ENCODE measurements around the gene POFUT2.
A peak's percentile ranks its signal among the peaks of the same experiment; 100 is the strongest.
"Not testable (repeated sequence)": the region's sequence is repeated elsewhere in the genome, so short reads cannot be mapped to it uniquely, and the experiment has no call there.

The POFUT2 gene

DNA sequence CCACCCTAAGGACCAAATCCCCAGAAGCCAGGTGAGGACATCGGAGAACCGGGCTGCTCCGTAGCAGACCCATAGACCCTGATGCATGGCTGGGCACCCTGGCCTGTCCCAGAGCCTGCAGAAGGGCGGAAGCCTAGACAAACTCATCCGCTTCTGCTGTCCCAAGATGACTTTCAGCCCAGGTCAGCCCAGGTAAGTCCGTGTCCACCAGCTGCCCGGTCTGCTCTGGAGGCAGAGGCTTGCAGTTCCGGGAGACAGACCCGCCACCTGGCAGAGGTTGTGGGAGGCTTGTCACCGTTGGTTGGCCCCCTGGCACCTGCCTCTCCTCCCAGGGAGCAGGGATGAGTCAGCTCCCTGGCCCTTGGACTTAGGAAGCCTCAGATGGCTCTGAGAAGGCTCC is 22.8 kb upstream of the POFUT2 start:
- DNase-seq (ENCODE audit: low spot score): no peak

DNA sequence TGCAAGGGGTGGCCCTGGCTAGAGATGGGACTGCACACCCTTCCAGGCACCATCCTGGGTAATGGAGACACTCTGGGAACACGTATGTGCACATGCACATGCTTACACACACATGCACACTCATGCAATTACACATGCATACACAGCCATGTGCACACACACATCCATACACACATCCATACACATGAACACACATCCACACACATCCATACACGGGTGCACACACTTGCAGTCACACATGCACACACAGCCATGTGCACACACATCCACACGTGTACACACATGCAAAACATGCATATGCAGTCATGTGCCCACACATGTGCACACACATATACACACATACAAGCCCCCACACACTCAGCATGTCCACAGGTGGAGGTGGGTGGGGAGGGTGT is 22.3 kb upstream of the POFUT2 start:
- DNase-seq (ENCODE audit: low spot score): no peak

DNA sequence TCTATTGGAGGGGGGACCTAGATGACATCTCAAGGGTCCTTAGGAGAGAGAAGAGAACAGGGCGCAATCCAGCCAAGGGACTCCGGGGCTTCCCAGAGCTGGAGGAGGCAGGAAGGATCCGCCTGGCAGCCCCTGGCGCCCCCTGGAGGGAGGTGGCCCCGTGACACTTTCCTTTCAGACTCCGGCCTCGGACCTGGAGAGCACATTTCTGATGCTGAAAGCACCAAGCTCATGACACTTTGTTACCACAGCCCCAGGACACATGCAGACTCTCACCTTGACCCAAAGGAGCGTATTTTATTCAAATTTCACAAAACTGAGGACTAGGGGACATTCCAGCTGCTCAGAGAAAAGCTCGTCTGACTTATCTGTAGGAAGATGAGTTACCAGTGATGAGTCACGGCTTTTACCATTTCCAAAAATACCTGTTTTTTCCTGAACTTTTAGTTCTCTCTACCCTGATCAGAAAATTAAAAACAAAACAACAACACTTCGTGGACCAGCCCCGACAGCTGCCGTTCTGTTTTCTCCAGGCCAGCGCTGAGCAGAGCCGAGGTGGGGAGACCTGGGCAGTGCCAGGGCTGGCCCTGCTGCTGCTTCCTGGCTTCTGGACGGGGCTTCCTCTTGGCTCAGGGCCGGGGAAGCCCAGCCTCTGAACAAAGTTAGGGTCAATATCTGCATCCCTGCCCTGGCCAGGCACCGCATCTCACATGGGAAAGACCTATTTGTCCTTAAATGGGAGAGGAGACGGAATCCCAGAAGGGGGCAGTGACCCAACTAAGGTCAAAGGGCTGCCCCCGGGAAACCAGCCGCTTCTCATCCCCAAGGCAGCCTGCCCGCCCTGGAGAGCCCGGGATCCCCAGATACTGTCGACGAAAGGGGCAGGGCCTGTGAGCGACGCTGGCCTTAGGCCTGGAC is 21.6 kb upstream of the POFUT2 start:
- DNase-seq (ENCODE audit: low spot score): no peak

DNA sequence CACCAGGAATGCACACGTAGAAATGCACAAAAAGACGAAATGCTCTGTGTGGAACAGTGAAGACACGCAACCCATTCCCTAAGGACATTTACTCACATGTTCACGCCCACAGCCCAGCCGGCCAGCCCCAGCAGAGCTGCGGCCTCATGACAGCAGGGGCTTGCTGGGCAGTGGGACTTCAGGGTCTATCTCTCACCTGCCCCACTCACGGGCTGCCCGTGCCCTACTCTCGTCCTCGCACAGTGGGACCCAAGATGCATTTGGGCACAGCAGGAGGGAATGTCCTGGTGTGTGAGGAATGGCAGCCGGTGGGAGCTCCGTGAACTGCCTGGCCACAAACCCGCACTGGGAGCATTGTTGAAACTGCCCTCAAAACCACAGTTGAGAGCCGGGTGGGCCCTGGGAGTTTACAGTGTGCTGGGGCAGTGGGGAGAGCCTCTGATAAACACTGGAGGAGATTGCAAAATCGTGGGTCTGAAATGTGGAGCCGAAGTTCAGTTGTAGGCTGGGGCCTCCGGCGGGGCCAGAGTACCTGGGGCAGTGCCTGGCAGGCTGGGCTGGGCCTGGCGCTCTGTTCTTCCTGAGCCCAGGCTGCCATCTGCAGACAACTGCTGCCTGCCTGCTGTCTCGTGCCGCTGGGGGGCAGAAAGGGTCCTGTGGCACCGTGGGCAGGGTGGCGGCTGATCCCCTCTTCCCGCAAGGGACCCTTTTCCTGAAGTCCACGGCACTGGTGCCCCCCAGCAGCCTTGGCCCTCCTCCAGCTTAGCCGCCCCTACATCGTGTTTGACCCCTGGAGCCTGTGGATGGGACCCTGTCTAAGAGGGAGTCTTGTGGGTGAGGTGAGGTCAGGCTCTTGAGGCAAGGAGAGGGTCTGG is 20.7 kb upstream of the POFUT2 start:
- DNase-seq (ENCODE audit: low spot score): peak; percentile 47

DNA sequence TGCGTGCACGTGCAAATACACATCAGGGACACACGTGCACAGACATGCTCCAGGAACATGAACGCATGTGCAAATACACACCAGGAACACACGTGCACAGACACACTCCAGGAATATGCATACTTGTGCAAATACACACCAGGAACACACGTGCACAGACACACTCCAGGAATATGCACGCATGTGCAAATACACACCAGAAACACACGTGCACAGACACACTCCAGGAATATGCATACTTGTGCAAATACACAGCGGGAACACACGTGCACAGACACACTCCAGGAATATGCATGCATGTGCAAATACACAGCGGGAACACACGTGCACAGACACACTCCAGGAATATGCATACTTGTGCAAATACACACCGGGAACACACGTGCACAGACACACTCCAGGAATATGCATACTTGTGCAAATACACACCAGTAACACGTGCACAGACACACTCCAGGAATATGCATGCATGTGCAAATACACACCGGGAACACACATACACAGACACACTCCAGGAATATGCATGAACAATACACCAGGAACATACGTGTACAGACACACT is 20.0 kb upstream of the POFUT2 start:
- DNase-seq (ENCODE audit: low spot score): not testable (repeated sequence)

DNA sequence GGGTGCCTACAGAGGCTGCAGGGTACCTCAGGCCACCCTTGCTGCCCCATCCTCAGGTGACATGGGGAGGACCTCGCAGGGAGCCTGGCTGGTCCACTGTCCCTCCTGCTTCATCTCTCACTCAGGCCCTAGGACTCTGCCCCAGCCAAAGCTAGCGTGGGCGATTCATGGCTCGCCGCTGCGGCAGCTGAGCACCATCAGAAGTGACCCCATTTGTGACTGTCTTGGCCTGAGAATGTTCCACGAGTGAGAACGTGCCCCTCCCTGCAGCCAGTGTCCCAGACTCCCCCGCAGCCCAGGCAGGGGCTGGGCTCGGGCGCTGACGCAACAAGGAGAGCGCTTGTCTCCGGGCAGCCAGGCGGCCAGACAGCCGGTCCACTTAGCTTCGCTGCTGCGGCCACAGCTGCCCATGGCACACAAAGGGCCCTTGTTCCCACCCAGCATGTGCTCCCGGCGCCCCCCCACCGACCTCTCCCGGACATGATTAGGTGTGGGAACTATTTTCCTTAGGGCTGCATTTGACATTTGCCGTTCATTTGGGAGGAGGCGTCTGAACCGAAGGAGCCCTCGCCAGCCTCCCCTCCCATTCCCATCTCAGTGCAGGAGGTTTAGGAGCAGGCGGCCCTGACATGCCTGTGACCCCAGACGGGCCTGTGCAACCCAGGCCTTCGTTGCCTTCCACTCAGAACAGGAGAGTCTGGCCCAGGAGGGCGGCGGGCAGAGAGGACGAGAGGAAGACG is 19.3 kb upstream of the POFUT2 start:
- peak; percentile 83 for DNase-seq (ENCODE audit: low spot score)

DNA sequence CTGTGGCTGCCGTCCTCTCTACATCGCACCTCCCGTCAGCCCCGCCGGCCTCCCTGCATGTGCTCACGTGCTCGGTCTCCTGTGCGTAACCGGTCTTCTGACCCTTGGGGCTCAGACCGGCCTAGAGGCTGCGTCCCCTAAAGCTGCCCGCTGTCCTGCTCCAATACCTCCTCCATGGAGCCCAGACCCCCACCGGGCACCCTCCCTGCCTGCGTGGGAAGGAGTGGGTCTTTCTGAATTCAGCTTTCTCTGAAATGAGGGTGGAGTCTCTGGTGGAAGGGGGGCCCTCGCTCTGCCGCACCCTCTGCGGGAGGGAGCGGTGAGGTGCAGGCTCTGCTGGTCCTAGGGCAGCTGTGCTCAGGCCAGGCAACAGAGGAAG is 18.7 kb upstream of the POFUT2 start:
- DNase-seq (ENCODE audit: low spot score): no peak

DNA sequence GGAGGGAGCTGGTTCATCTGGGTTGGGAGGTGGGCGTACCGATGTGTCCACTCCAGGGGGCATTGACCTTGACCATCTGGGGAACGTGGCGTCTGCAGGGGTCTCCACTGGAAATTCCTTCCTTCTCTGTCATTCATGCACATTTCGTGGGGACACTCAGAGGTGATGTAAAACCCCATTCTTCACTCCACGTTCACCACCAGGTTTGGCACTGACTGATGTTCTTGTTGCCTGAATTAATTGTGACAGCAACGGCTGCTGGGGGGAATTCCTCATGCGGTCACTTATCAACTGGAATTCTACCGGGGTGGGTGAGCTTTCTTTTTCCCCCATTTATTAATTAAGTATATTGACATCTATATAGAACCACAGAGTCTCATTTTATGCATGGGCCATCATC is 18.1 kb upstream of the POFUT2 start:
- no peak for DNase-seq (ENCODE audit: low spot score)

DNA sequence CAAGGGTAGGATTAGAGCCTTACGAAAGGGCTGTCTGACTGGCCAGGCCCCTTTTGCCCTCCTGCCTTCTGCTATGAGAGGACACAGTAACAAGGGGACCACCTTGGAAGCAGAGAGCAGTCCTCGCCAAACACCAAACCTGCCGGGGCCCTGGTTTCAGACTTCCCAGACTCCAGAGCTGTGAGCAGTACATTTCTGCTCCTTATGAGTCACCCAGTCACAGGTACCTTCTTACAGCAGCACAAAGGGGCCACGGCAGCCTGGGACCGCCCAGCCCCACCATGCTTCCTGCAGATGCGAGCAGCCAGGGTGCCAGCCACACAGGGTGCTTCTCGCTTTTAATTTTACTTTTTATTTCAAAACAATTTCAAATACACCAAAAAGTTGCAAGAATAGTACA is 17.2 kb upstream of the POFUT2 start:
- DNase-seq (ENCODE audit: low spot score): no peak

DNA sequence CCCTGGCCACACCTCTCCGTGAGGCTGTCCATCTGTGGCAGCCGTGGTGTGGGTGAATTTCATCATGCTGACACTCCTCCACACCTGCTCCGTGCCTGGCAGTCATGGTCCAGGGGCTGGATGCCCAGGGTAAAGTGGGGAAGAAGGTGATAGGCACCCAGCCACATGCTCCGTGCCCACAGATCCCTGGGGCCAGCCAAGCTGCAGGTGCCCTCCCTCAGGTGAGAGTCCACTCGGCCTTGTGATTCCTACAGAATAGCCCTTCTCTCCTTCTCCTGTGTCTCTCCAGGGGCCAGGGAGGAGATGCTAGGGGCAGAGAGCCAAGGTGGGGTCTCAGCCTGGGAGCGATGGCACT is 16.8 kb upstream of the POFUT2 start:
- DNase-seq (ENCODE audit: low spot score): no peak

DNA sequence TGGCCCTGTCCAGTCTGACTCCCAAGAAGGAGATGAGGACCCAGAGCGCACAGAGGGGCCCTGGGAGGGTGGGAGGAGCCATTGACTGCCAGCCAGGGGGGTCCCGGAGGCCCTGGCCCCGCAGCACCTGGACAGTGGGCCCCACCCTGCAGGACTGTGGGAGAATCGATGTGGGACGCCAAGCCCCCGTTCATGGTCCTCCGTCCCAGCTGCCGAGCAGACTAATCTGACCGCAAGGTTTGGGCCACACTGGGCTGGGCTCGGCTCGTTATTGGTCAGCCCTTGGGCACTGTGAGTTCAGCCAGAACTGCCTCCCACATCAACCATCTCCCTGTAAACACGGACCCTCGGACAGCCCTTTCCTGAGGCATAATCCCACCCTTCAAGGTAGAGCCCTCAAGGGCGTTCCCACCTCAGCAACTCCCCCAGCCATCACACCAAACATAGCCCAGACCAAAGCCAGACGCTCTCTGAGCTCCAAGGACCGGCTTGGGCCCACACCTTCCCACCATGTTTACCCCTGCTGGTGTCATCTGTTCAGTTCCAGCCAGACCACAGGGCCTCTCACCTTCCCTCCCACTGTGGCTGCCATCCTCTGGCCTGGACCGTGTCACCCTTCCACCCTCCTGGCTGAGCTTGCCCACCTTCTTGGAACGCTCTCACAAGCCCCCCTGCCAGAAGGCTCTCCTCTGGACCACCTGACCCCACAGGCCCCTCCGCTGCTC is 16.2 kb upstream of the POFUT2 start:
- peak; percentile 63 for DNase-seq (ENCODE audit: low spot score)

DNA sequence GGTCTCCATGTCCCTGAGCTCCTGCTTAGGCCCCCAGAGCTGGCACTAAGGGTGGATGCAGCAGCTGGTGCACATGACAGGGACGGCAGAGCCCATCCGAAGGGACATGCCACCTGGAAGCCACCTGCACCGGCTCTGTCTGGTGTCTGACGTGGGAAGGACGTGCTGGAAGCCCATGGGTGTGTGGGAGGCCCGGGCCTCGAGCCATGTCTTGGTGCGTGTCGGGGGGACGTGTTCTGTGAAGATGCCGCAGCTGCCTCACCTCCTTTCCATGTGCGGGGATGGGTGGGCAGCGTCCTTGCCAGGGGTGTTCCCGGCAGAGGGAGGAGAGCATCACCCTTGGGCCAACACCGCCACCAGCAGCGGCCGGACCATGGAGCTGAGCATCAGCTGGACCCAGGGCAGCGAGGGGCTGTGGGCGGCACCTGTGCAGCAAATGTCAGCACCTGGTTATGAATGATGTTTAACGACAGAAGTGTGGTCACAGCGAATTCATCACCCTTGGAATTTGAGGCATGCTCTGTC is 15.5 kb upstream of the POFUT2 start:
- peak; percentile 61 for DNase-seq (ENCODE audit: low spot score)

DNA sequence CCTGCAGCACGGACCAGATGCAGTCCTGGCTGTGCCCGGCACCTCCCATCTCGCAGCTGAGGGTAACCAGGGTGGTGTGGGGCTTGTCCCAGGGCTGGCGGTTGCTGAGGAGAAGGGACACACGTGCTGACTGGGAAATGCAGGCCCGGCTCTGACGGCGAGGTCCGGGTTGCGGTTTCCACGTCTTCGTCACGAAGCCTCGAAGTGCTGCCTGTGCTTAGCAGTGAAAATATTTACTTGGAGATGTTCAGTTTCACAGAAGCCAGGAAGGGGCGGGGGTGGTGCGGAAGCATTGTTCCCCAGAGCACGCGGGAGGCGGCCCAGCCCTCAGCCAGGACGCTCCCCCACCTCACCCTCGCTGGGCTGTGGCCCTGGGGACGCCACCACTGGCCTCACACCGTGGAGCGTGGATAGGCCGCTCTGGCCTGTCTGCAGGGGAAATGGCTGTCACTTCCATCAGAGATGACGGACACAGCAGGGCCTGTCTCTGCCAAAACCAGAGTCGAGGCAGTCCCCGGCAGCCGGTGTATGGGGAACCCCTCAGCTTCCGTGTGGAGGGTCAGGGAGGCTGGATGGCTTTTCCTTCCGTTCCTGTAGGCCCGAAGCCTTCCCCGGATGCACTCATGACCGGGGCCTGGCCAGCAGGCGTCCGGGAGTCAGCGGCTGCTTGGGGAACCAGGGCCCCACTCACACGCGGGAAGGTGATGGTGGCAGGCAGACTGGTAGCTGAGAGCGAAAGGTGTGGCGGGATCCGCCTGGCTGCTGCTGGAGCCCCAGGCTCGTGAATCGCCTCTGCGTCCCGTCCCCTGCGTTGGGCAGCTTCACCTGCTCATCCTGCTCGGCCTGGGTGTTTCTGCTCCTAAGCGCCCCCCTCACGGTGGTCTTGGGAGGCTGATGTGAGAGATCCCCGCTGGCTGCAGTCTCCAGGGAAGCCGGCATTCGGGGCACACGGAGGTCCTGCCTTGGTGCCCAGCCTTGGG is 14.7 kb upstream of the POFUT2 start:
- peak; percentile 86 for DNase-seq (ENCODE audit: low spot score)

DNA sequence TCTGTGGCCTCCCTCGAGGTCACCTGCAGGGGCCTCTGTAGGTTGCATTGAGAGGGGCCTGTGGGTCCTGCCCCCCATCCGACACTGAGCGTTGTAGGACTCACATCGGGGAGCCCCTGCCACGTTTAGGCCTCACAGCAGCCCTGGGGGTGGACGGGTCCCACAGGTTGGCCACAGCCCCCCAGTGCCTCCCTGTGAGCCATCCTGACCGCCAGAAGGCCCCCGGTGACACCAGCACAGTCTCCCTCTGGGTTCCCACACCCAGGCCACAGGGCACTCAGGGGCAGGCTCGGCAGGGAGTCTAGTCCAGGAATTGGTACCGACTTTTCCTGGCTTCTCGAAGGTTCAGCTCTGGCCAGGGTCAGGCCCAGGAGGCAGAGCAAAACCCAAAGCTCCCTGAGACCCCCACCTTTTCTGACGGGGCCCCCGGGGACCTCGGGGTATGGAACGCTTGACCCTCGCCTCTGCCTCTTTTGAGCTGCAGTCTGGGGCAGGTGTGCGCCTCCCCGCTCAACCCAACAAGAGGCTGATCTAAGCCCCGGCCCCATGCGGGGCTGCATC is 13.9 kb upstream of the POFUT2 start:
- DNase-seq (ENCODE audit: low spot score): no peak

DNA sequence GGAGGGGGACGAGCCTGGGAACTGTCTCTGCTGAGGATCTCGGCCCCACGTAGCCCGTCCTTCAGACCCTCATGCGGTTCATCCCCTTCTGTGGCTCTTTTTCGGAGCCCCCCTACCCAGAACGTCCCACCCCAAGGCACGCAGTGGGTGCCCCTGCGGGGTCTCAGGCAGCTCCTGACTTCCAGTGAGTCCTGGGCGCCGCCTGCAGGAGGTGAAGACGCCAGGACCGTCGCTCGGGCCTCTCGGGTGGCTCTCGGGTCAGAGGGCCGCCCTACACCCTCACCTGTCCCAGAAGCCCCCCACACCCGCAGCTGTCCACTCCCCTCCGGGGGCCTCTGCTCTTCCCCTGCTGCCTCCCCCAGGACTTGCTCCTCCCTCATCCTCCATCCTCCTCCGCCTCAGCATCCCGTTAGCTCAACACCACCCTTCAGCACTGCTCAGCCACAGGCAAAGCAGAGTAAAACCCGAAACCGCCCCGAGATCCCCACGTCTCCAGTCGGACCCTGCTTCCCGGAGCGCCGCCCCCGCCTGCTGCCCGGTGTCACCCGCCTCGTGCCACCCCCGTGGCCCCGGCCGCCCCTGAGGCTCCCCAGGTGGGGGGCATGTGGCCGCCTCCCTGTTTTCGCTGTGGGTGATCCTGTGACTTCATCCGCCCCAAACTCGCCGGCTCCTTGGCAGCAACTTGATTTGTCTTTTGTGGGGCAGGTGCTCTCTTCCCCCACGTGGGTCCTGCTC is 13.3 kb upstream of the POFUT2 start:
- peak; percentile 60 for DNase-seq (ENCODE audit: low spot score)

DNA sequence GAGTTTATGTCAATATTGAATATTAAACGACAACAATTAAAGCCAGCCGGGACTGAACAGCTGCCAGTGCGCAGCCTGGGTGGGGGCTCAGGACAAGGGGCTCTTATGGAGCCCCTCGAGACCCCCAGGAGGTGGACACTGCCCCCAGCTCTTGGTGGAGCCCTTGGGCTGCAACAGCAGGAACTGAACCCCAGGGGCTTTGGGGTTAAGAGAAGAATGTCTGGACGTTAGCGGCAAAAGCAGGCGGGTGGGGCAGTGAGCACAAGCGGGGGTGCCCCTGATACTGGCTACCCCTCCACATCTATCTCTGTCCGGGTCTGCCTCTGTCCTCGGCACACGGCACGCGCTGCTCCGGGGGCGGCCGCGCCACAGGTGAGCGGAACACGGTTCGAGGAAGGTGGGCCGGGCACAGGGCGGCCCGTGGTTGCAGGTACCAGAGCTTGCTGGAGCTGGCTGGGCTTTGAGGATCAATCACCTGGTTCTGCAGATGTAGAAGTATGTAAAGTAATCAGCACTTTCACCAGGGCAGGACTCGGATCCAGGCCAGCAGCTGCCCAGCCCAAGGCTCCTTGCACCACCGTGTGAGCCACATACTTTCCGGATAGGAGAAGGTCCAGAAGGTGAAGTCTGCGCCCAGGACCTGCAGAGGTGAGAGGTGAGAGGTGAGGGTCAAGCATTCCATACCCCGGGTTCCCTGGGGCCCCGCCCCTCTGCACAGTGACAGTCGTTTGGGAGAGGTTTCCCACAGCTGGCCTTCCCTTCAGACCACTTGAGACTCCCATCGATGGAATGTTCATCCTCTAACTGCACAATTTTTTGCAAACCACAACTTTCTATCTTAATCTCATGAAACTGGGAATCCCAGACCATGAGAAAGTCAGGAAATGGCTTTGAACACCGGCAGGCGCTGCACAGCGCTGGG is 12.4 kb upstream of the POFUT2 start:
- DNase-seq (ENCODE audit: low spot score): peak; percentile 60

DNA sequence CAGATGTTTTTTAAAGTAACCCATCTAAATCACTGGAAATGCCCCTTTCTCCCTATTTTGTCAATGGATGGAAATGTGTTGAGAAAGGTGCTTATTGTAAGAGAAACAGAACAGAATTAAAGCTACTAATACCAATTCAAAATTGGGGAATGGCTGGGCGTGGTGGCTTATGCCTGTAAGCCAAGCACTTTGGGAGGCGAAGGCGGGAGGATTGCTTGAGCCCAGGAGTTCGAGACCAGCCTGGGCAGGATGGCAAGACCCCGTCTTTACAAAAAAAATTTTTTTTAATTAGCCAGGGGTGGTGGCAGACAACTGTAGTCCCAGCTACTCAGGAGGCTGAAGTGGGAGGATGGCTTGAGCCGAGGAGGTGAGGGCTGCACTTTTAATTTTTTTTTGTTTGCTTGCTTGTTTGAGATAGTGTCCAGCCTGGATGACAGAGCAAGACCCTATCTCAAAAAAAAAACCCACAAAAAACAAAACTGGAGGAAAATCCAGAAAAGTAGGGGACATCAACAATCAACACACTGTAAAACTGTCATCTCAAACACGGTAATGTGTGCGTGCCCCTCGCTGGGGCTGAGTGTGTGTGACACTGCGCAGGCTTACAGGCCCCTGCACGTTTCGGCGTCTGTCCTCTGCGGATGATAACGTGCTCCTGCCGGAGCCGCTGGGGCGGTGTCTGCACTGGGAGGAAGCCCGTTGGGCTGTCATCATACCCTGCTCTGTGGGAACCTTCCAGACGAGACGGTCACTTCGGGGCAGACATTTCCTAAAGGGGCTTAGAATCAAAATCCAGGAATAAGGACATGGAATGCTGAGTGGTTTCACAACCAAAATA is 11.6 kb upstream of the POFUT2 start:
- DNase-seq (ENCODE audit: low spot score): peak; percentile 47

All from left forelimb (tissue), 1 donor.